Tibial artery (tissue), 4 donors: ENCODE measurements around the gene CDKN2B-AS1.

Source experiments
- DNase-seq, 2 donors: peaks; one replicate each; pipeline ENCODE4 v3.0.0-alpha.2; 2019
- H3K27ac ChIP-seq, 2 donors: fragments of 200-600 bp; sonication (generic) in 1 of 2; 1 replicate in 1 of 2; 2 replicates in 1 of 2; pipeline ENCODE4 v1.5.1; 2018 to 2019; ENCODE audit warnings: mild to moderate bottlenecking in 1 of 2
- H3K27me3 ChIP-seq, 2 donors: fragments of 200-600 bp; sonication (generic) in 1 of 2; one replicate each; pipeline versions ENCODE4 v1.5.1 to v1.6.0; 2016 to 2019
- H3K36me3 ChIP-seq, 3 donors: fragments of 200-600 bp; sonication (generic) in 2 of 3; one replicate each; pipeline ENCODE4 v1.5.1; 2016 to 2019; ENCODE audit warnings: mild to moderate bottlenecking in 2 of 3
- H3K4me1 ChIP-seq, 4 donors: fragments of 200-600 bp; sonication (generic) in 2 of 4; 1 replicate in 3 of 4; 2 replicates in 1 of 4; pipeline ENCODE4 v1.5.1; 2016 to 2019
- H3K4me3 ChIP-seq, 2 donors: fragments of 200-600 bp; sonication (generic) in 1 of 2; 1 replicate in 1 of 2; 2 replicates in 1 of 2; pipeline ENCODE4 v1.5.1; 2018 to 2019; ENCODE audit warnings: mild to moderate bottlenecking in 2 of 2
- H3K9me3 ChIP-seq, 3 donors: fragments of 200-600 bp; sonication (generic) in 1 of 3; one replicate each; pipeline ENCODE4 v1.5.1; 2016 to 2019
- intact Hi-C: fragments of 100-400 bp; cut with DNase I; formaldehyde crosslinking; loops from one replicate; pipeline ENCODE4 v1.15.0; 2023; ENCODE audit warnings: low total_unique reads
- TF ChIP-seq, protein P1 (sequence below), 2 experiments: fragments of 200-600 bp in 1 of 2; fragments of 450-650 bp in 1 of 2; IDR thresholded peaks; one replicate each; pipeline ENCODE4 v1.5.1; 2017 to 2019; ENCODE audit warnings: antibody characterized with exemption in 2 of 2, mild to moderate bottlenecking in 1 of 2, moderate library complexity in 1 of 2

Gene CDKN2B-AS1

DNA sequence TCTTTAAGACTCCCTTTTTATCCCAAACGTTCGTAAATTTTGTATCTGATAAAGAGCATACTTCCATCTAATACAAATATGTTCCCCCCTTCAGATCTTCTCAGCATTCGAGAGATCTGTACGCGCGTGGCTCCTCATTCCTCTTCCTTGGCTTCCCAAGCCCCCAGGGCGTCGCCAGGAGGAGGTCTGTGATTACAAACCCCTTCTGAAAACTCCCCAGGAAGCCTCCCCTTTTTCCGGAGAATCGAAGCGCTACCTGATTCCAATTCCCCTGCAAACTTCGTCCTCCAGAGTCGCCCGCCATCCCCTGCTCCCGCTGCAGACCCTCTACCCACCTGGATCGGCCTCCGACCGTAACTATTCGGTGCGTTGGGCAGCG, 20.3 kb upstream of the CDKN2B-AS1 start:
- Histone ChIP-seq H3K27ac (no peak overlapping the region), H3K4me1 (peaks cover 0 to 18% (median 13%) of the 10 kb centered on the region in 4 donors), H3K4me3 (peak overlapping the region; percentile 35 to 49), H3K9me3 (no peaks in the 10 kb centered on the region), H3K36me3 (no peaks in the 10 kb centered on the region), H3K27me3 (peaks cover 4 to 98% of the 10 kb centered on the region in 2 donors)
- TF ChIP-seq, protein P1, sequence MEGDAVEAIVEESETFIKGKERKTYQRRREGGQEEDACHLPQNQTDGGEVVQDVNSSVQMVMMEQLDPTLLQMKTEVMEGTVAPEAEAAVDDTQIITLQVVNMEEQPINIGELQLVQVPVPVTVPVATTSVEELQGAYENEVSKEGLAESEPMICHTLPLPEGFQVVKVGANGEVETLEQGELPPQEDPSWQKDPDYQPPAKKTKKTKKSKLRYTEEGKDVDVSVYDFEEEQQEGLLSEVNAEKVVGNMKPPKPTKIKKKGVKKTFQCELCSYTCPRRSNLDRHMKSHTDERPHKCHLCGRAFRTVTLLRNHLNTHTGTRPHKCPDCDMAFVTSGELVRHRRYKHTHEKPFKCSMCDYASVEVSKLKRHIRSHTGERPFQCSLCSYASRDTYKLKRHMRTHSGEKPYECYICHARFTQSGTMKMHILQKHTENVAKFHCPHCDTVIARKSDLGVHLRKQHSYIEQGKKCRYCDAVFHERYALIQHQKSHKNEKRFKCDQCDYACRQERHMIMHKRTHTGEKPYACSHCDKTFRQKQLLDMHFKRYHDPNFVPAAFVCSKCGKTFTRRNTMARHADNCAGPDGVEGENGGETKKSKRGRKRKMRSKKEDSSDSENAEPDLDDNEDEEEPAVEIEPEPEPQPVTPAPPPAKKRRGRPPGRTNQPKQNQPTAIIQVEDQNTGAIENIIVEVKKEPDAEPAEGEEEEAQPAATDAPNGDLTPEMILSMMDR (IDR thresholded peaks at IDR 0.05), result no peak
- DNase-seq, result no peak
- intact Hi-C loops, result loop anchor here (5.0 kb wide), 1 partner anchor 118 kb away; no protein-coding TSS in a partner anchor

DNA sequence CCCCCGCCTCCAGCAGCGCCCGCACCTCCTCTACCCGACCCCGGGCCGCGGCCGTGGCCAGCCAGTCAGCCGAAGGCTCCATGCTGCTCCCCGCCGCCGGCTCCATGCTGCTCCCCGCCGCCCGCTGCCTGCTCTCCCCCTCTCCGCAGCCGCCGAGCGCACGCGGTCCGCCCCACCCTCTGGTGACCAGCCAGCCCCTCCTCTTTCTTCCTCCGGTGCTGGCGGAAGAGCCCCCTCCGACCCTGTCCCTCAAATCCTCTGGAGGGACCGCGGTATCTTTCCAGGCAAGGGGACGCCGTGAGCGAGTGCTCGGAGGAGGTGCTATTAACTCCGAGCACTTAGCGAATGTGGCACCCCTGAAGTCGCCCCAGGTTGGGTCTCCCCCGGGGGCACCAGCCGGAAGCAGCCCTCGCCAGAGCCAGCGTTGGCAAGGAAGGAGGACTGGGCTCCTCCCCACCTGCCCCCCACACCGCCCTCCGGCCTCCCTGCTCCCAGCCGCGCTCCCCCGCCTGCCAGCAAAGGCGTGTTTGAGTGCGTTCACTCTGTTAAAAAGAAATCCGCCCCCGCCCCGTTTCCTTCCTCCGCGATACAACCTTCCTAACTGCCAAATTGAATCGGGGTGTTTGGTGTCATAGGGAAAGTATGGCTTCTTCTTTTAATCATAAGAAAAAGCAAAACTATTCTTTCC, 19.7 kb upstream of the CDKN2B-AS1 start:
- intact Hi-C loops, result loop anchor here (5.0 kb wide), 1 partner anchor 117 kb away; no protein-coding TSS in a partner anchor
- Histone ChIP-seq H3K4me3 (peak overlapping the region; percentile 35 to 49), H3K36me3 (no peaks in the 10 kb centered on the region), H3K4me1 (peaks cover 0 to 18% (median 13%) of the 10 kb centered on the region in 4 donors), H3K27me3 (peaks cover 4 to 98% of the 10 kb centered on the region in 2 donors), H3K27ac (no peak overlapping the region), H3K9me3 (no peaks in the 10 kb centered on the region)
- DNase-seq, result no peak
- TF ChIP-seq, protein P1 (IDR thresholded peaks at IDR 0.05), result no peak

DNA sequence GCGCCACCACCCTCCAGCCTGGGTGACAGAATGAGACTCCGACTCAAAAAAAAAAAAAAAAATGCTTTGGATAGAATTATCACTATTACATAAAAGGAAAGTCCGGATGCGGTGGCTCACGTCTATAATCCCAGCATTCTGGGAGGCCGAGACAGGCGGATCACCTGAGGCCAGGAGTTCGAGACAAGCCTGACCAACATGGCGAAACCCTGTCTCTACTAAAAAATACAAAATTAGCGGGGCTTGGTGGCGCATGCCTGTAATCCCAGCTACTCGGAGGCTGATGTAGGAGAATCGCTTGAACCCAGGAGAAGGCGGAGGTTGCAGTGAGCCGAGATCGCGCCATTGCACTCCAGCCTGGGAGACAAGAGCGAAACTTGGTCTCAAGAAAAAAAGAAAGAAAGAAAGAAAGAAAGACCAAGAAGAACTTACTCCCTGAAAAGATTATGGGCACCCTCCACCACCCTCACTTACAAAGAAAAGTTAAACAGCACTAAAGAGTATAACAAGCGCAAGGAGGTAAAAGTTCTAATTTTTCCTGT, 18.2 kb upstream of the CDKN2B-AS1 start:
- Histone ChIP-seq H3K36me3 (no peaks in the 10 kb centered on the region), H3K27me3 (peaks cover 0 to 94% of the 10 kb centered on the region in 2 donors), H3K4me1 (peaks cover 0 to 18% (median 13%) of the 10 kb centered on the region in 4 donors), H3K4me3 (no peak overlapping the region), H3K27ac (no peak overlapping the region), H3K9me3 (no peaks in the 10 kb centered on the region)
- intact Hi-C loops, result no loop called here
- TF ChIP-seq, protein P1 (IDR thresholded peaks at IDR 0.05), result no peak
- DNase-seq, result no peak

DNA sequence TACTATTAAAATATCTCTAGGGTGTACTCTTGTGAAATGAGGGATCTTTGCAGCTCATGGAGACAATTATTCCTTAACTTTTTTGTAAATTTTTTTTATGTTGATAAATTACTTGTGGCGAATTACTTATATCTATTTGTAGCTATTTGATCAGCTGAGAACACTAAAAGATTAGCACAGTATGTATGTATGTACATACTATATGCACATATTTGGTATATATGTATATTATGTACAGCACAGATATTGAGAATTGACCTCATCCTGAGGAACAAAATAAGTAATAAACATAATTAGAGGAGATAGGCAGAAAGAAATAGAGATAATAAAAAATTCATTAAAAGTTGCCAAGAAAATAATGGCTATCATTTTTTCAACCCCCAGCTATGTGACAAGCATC, 12.2 kb upstream of the CDKN2B-AS1 start:
- intact Hi-C loops, result no loop called here
- Histone ChIP-seq H3K27me3 (peaks cover 0 to 66% of the 10 kb centered on the region in 2 donors), H3K4me3 (no peak overlapping the region), H3K27ac (no peak overlapping the region), H3K36me3 (no peaks in the 10 kb centered on the region), H3K4me1 (no peaks in the 10 kb centered on the region), H3K9me3 (no peaks in the 10 kb centered on the region)
- TF ChIP-seq, protein P1 (IDR thresholded peaks at IDR 0.05), result no peak
- DNase-seq, result no peak

DNA sequence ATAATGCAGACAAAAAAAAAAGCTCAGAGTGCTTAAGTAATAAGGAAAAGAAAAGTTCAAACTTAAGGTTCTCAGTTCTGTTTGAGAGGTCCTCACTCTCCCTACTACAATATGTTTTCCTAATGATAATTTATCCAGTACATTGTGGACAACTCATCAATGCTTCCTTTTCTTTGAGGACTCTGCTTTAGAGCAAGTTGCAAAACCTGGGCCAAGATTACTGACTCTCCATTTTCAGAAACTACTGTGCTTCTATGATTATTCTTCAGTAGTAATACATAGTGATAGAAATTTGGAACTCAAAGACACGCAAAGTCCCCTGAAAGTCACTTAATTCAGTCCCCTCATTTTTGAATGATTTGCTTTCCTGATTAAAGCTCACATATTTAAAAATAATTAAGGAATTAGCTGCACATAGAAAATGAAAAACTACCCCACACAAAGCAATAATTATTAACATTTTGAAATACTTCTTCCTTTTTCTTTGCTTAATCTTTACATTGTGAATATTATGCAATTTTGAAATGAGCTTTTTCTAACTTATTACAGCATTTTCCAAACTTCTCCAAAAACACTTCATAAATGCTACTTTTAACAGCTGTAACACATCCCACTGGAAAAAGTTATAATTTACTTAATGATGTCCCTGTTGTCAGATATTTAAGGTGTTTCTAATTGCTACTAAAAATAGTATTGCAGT, 11.6 kb upstream of the CDKN2B-AS1 start:
- Histone ChIP-seq H3K27me3 (peaks cover 0 to 66% of the 10 kb centered on the region in 2 donors), H3K4me3 (no peak overlapping the region), H3K36me3 (no peaks in the 10 kb centered on the region), H3K4me1 (no peaks in the 10 kb centered on the region), H3K27ac (no peak overlapping the region), H3K9me3 (no peaks in the 10 kb centered on the region)
- TF ChIP-seq, protein P1 (IDR thresholded peaks at IDR 0.05), result no peak
- intact Hi-C loops, result no loop called here
- DNase-seq, result no peak
